H1 (cell line): Measurements from ENCODE around the gene BBS9. TPM values are rescaled to one million over a fixed set of nuclear protein-coding genes. Genes with fewer than 3 reads are reported as not detected.

Experiments used
- CTCF ChIA-PET: fragments of 300-600 bp; sonication (Branson Sonifier 250); formaldehyde crosslinking; loops from one replicate; lab custom pipeline; 2021; ENCODE audit not compliant: partially characterized antibody; lab: Charles Lee
- POLR2A ChIA-PET: fragments of 300-600 bp; sonication (Branson Sonifier 250); formaldehyde crosslinking; loops from one replicate; lab custom pipeline; 2021; ENCODE audit warnings: inconsistent platforms; ENCODE audit not compliant: partially characterized antibody; lab: Charles Lee
- DNase-seq, 2 experiments: peaks; one replicate each; pipeline versions ENCODE4 v3.0.0 to v3.0.0-alpha.2; 2010 to 2022; ENCODE audit warnings: low spot score in 2 of 2, low read depth in 1 of 2, mixed read lengths in 1 of 2
- FAIRE-seq: peaks from 2 replicates; lab custom pipeline; 2011; peaks lifted over from hg19 to GRCh38; lab: Jason Lieb, UNC
- H2AFZ ChIP-seq: 2 replicates; pipeline ENCODE4 v1.8.1; 2012; ENCODE audit warnings: low read length, inconsistent platforms
- H2AK5ac ChIP-seq: 2 replicates; pipeline ENCODE4 v1.6.1; 2013; ENCODE audit warnings: low read depth, low read length
- H2BK120ac ChIP-seq: replicated peaks from 2 replicates; pipeline ENCODE3; 2013; ENCODE audit warnings: low read depth, low read length, inconsistent platforms
- H2BK12ac ChIP-seq: 2 replicates; pipeline ENCODE4 v1.6.1; 2013; ENCODE audit warnings: low read depth, low read length
- H2BK15ac ChIP-seq: 2 replicates; pipeline ENCODE4 v1.6.1; 2013; ENCODE audit warnings: low read length
- H2BK20ac ChIP-seq: 2 replicates; pipeline ENCODE4 v1.6.1; 2013; ENCODE audit warnings: low read length
- H2BK5ac ChIP-seq: 2 replicates; pipeline ENCODE4 v1.6.1; 2013; ENCODE audit warnings: low read depth, low read length
- H3K14ac ChIP-seq: 2 replicates; pipeline ENCODE4 v1.6.1; 2013; ENCODE audit warnings: inconsistent platforms; ENCODE audit not compliant: insufficient read length
- H3K18ac ChIP-seq: 2 replicates; pipeline ENCODE4 v1.6.1; 2013; ENCODE audit warnings: low read length; ENCODE audit errors: extremely low read depth
- H3K23ac ChIP-seq: 2 replicates; pipeline ENCODE4 v1.6.1; 2013; ENCODE audit warnings: inconsistent platforms; ENCODE audit not compliant: insufficient read length
- H3K23me2 ChIP-seq: 2 replicates; pipeline ENCODE4 v1.6.1; 2013; ENCODE audit warnings: low read depth, low read length
- H3K27ac ChIP-seq: 2 replicates; pipeline ENCODE4 v1.6.1; 2011; ENCODE audit warnings: low read depth, low read length, inconsistent platforms
- H3K27me3 ChIP-seq, 4 experiments: replicated peaks in 1 of 4; 1 replicate in 1 of 4; 2 replicates in 3 of 4; pipeline versions ENCODE4 v1.6.1 to v1.8.1; 2011 to 2013; ENCODE audit warnings: low read length in 3 of 4, mild to moderate bottlenecking in 3 of 4, inconsistent platforms in 2 of 4, mixed read lengths in 2 of 4, moderate library complexity in 1 of 4; ENCODE audit not compliant: control insufficient read depth in 3 of 4, insufficient read depth in 3 of 4; ENCODE audit errors: extremely low read depth in 1 of 4
- H3K36me3 ChIP-seq, 4 experiments: 2 replicates each; pipeline versions ENCODE4 v1.6.1 to v1.8.1; 2011 to 2013; ENCODE audit warnings: mild to moderate bottlenecking in 4 of 4, low read length in 3 of 4, moderate library complexity in 2 of 4, control low read depth in 1 of 4, inconsistent platforms in 1 of 4; ENCODE audit not compliant: insufficient read depth in 4 of 4, control insufficient read depth in 2 of 4
- H3K4ac ChIP-seq: replicated peaks from 2 replicates; pipeline ENCODE3; 2013; ENCODE audit warnings: low read length, low read depth, mixed read lengths, inconsistent platforms; ENCODE audit not compliant: insufficient read length
- H3K4me1 ChIP-seq, 4 experiments: replicated peaks in 1 of 4; 1 replicate in 1 of 4; 2 replicates in 3 of 4; pipeline versions ENCODE4 v1.6.1 to v1.8.1; 2011 to 2013; ENCODE audit warnings: low read length in 3 of 4, inconsistent platforms in 2 of 4, mixed read lengths in 1 of 4; ENCODE audit not compliant: insufficient read depth in 4 of 4, control insufficient read depth in 3 of 4
- H3K4me2 ChIP-seq, 2 experiments: 2 replicates each; pipeline versions ENCODE4 v1.6.1 to v1.8.1; 2011 to 2013; ENCODE audit warnings: low read depth in 2 of 2, low read length in 2 of 2, control low read depth in 1 of 2, inconsistent platforms in 1 of 2, mild to moderate bottlenecking in 1 of 2; ENCODE audit not compliant: insufficient read depth in 1 of 2
- H3K4me3 ChIP-seq, 4 experiments: fragments of 200-600, 300-600 bp in 1 of 4; sonication (generic), shearing (Covaris generic), sonication (Bioruptor Twin) in 1 of 4; 2 replicates each; pipeline versions ENCODE4 v1.5.1 to v1.8.1; 2011 to 2016; ENCODE audit warnings: low read length in 4 of 4, low read depth in 3 of 4, control low read depth in 2 of 4, inconsistent platforms in 2 of 4, mild to moderate bottlenecking in 2 of 4, mixed read lengths in 1 of 4, moderate library complexity in 1 of 4; ENCODE audit not compliant: insufficient read depth in 2 of 4; ENCODE audit errors: extremely low read depth in 1 of 4
- H3K56ac ChIP-seq: replicated peaks from 2 replicates; pipeline ENCODE3; 2013; ENCODE audit warnings: low read depth, mild to moderate bottlenecking, mixed read lengths, low read length, inconsistent platforms; ENCODE audit not compliant: insufficient read length
- H3K79me1 ChIP-seq: 2 replicates; pipeline ENCODE4 v1.6.1; 2013; ENCODE audit warnings: low read depth, low read length, control low read depth
- H3K79me2 ChIP-seq, 2 experiments: 2 replicates each; pipeline versions ENCODE4 v1.6.1 to v1.8.1; 2012 to 2013; ENCODE audit warnings: low read length in 2 of 2, mild to moderate bottlenecking in 2 of 2, inconsistent platforms in 1 of 2; ENCODE audit not compliant: insufficient read depth in 2 of 2, control insufficient read depth in 1 of 2
- H3K9ac ChIP-seq, 4 experiments: replicated peaks in 1 of 4; 1 replicate in 1 of 4; 2 replicates in 3 of 4; pipeline versions ENCODE4 v1.6.1 to v1.8.1; 2011 to 2013; ENCODE audit warnings: low read depth in 3 of 4, low read length in 3 of 4, control low read depth in 2 of 4, mild to moderate bottlenecking in 2 of 4, moderate library complexity in 2 of 4, inconsistent platforms in 1 of 4; ENCODE audit errors: extremely low read depth in 1 of 4
- H3K9me3 ChIP-seq, 2 experiments: 2 replicates each; pipeline versions ENCODE4 v1.6.1 to v1.8.1; 2012 to 2013; ENCODE audit warnings: mild to moderate bottlenecking in 2 of 2, moderate library complexity in 2 of 2, control low read depth in 1 of 2, inconsistent platforms in 1 of 2, low read depth in 1 of 2, low read length in 1 of 2, mixed read lengths in 1 of 2; ENCODE audit not compliant: insufficient read depth in 2 of 2
- H4K20me1 ChIP-seq, 2 experiments: replicated peaks in 1 of 2; 2 replicates each; pipeline versions ENCODE3 to v1.8.1; 2011 to 2013; ENCODE audit warnings: inconsistent platforms in 2 of 2, low read length in 2 of 2, mild to moderate bottlenecking in 1 of 2; ENCODE audit not compliant: insufficient read depth in 2 of 2, control insufficient read depth in 1 of 2
- H4K5ac ChIP-seq: 2 replicates; pipeline ENCODE4 v1.6.1; 2013; ENCODE audit warnings: low read length, low read depth, mixed read lengths, inconsistent platforms; ENCODE audit not compliant: insufficient read length
- H4K8ac ChIP-seq: 2 replicates; pipeline ENCODE4 v1.8.0; 2013; ENCODE audit warnings: mild to moderate bottlenecking, moderate library complexity, low read length, inconsistent platforms; ENCODE audit not compliant: insufficient read depth; ENCODE audit errors: extremely low read depth
- H4K91ac ChIP-seq: replicated peaks from 2 replicates; pipeline ENCODE3; 2013; ENCODE audit warnings: low read length, mixed read lengths, inconsistent platforms; ENCODE audit not compliant: insufficient read length
- CTCF ChIP-seq, 3 experiments: IDR thresholded peaks; 1 replicate in 2 of 3; 2 replicates in 1 of 3; pipeline versions ENCODE4 v1.5.1 to v1.6.1; 2011; ENCODE audit warnings: low read length in 3 of 3, mild to moderate bottlenecking in 3 of 3, inconsistent platforms in 2 of 3, low read depth in 1 of 3, moderate library complexity in 1 of 3; ENCODE audit not compliant: insufficient read depth in 1 of 3; ENCODE audit errors: control extremely low read depth in 1 of 3
- GABPA ChIP-seq: IDR thresholded peaks from 2 replicates; pipeline ENCODE4 v1.6.1; 2011; ENCODE audit warnings: mild to moderate bottlenecking, low read length, moderate library complexity, borderline replicate concordance; ENCODE audit not compliant: insufficient read depth
- KDM5A ChIP-seq: fragments of 200-600 bp; IDR thresholded peaks from 2 replicates; pipeline ENCODE4 v1.7.1; 2012; ENCODE audit warnings: mild to moderate bottlenecking, low read length, inconsistent platforms, mixed read lengths
- RAD21 ChIP-seq, 2 experiments: IDR thresholded peaks in 1 of 2; conservative IDR thresholded peaks in 1 of 2; 2 replicates each; pipeline ENCODE4 v1.6.1; 2011; ENCODE audit warnings: low read depth in 2 of 2, low read length in 2 of 2, improper control_type of control experiment in 1 of 2, inconsistent platforms in 1 of 2, mild to moderate bottlenecking in 1 of 2, moderate library complexity in 1 of 2
- SP2 ChIP-seq: IDR thresholded peaks from 2 replicates; pipeline ENCODE4 v1.6.1; 2012; ENCODE audit warnings: mild to moderate bottlenecking, low read length, inconsistent platforms
- WGBS, 2 experiments: shearing (Covaris generic) in 1 of 2; methylation state at CpG; one replicate each; pipeline versions ENCODE4 v1.1.6 to v1.1.7; 2013 to 2015; ENCODE audit warnings: low lambda C conversion rate in 2 of 2, mixed read lengths in 2 of 2, inconsistent platforms in 1 of 2, low coverage in 1 of 2, missing lambda C conversion rate in 1 of 2; ENCODE audit not compliant: insufficient replicate concordance in 2 of 2, insufficient coverage in 1 of 2, insufficient read length in 1 of 2; ENCODE audit errors: extremely low coverage in 1 of 2, missing lambda C conversion rate in 1 of 2; 5-methylcytosine and 5-hydroxymethylcytosine counted together
- polyA plus RNA-seq, 7 experiments: library from polyadenylated mRNA; depleted of rRNA in 3 of 7; stranded (reverse) in 5 of 7; unstranded in 2 of 7; fragments of >200 nt in 5 of 7; fragments of 200-250 nt in 2 of 7; gene quantifications; 1 replicate in 5 of 7; 2 replicates in 1 of 7; 4 replicates in 1 of 7; pipeline versions ENCODE4 v1.2.1 to v1.2.3, GENCODE V29; 2011 to 2013; ENCODE audit warnings: missing spikeins in 2 of 7, mixed read lengths in 2 of 7
- total RNA-seq: library from RNA; stranded (reverse); fragmentation: NEBNext Ultra II Directional; extraction: Animal tissue kit (Norgen Biotek cat#: 25700); gene quantifications from 2 replicates; pipeline ENCODE4 v1.2.1, GENCODE V29; 2021

BBS9 gene
- total and polyA plus RNA-seq, 2 of the 8 experiments (the other 6 are each of a cell fraction or from before 2014, with no cell fraction given): 22.3 to 37.0 TPM

- DNase-seq: no peak
- Histone ChIP-seq H3K4me2 (no peak overlapping the region), H3K4me3 (no peak overlapping the region), H3K56ac (no peak overlapping the region), H3K23me2 (no peaks in the 10 kb centered on the region), H2BK20ac (no peak overlapping the region), H2BK12ac (no peak overlapping the region), H4K5ac (no peak overlapping the region), H2AFZ (no peak overlapping the region), H4K8ac (no peak overlapping the region), H3K4me1 (no peaks in the 10 kb centered on the region), H4K91ac (no peak overlapping the region), H3K36me3 (no peaks in the 10 kb centered on the region), H4K20me1 (no peaks in the 10 kb centered on the region), H3K9me3 (no peaks in the 10 kb centered on the region), H3K18ac (no peak overlapping the region), H2AK5ac (no peak overlapping the region), H2BK15ac (no peak overlapping the region), H3K79me1 (no peaks in the 10 kb centered on the region; the same call in 1 of the 2 replicates), H3K27ac (no peak overlapping the region), H3K4ac (no peak overlapping the region), H3K27me3 (no peaks in the 10 kb centered on the region), H3K9ac (no peak overlapping the region), H3K79me2 (no peaks in the 10 kb centered on the region), H2BK5ac (no peak overlapping the region), H3K23ac (no peak overlapping the region), H3K14ac (no peak overlapping the region), H2BK120ac (no peak overlapping the region)
- FAIRE-seq: no peak
- CTCF ChIA-PET: interaction anchor here (1.1 to 1.4 kb wide), 2 partner anchors 15 to 106 kb away, joined by 3 to 4 read pairs; no protein-coding TSS in a partner anchor
- 89% methylated on average over 4 of the region's 4 CpGs; no CpG with 5 or more reads in 1 of the 2 experiments for WGBS, 2 experiments
- POLR2A ChIA-PET: no interaction called here
- TF ChIP-seq KDM5A (no peak), SP2 (no peak), GABPA (no peak), CTCF (IDR thresholded peaks at IDR 0.05; ENCODE audit: control extremely low read depth in 1 of 3, insufficient read depth in 1 of 3, low read depth in 1 of 3, low read length in 3 of 3) (no peak), RAD21 (IDR thresholded peaks at IDR 0.05 in 1 of 2, conservative IDR thresholded peaks at IDR 0.05 in 1 of 2; ENCODE audit: low read depth in 2 of 2, low read length in 2 of 2) (no peak)
Measured at GRCh38 chr7:33444511-33444910, 315.1 kb downstream of the BBS9 start.
